ENCODE measurements around the gene NPFFR1.

GRCh38 chr10:70212879-70213278 lies 70.9 kb downstream of the NPFFR1 start:
- TF ChIP-seq SIN3A (IDR thresholded peaks at IDR 0.05; ENCODE audit: borderline replicate concordance, insufficient read depth, low read length): no peak
- TF ChIP-seq TAF1 (IDR thresholded peaks at IDR 0.05; ENCODE audit: borderline replicate concordance, insufficient read depth, low read length): no peak
- TF ChIP-seq POLR2AphosphoS5 (IDR thresholded peaks at IDR 0.05; ENCODE audit: low read depth, low read length): no peak
- no peak for TF ChIP-seq REST (IDR thresholded peaks at IDR 0.05; ENCODE audit: insufficient read depth in 1 of 2, low read depth in 2 of 2, low read length in 2 of 2)
- no peak for TF ChIP-seq FOXP2 (optimal IDR thresholded peaks at IDR 0.05; ENCODE audit: borderline replicate concordance, extremely low read depth, extremely low read length, insufficient read depth)
